Lower leg skin (tissue), 4 donors: Measurements from ENCODE around the gene FBXL3. TPM values are rescaled to one million over a fixed set of nuclear protein-coding genes. Genes with fewer than 3 reads are reported as not detected.
A peak's percentile ranks its signal among the peaks of the same experiment; 100 is the strongest.

Experiments
- DNase-seq, 2 donors: peaks; one replicate each; pipeline ENCODE4 v3.0.0-alpha.2; 2019; ENCODE audit warnings: low spot score in 2 of 2
- H3K4me3 ChIP-seq: fragments of 200-600 bp; sonication (generic); 2 replicates; pipeline ENCODE4 v1.5.1; 2017; ENCODE audit warnings: mild to moderate bottlenecking, low read depth; ENCODE audit not compliant: poor library complexity, severe bottlenecking
- CTCF ChIP-seq, 3 donors: fragments of 450-650 bp; IDR thresholded peaks; one replicate each; pipeline ENCODE4 v1.5.1; 2016; ENCODE audit warnings: antibody characterized with exemption in 3 of 3, mild to moderate bottlenecking in 3 of 3, moderate library complexity in 2 of 3
- POLR2A ChIP-seq, 2 donors: fragments of 450-650 bp; IDR thresholded peaks; one replicate each; pipeline ENCODE4 v1.6.1; 2016 to 2017; ENCODE audit warnings: antibody characterized with exemption in 2 of 2, mild to moderate bottlenecking in 1 of 2, moderate library complexity in 1 of 2
- WGBS, 2 donors: methylation state at CpG; one replicate each; pipeline ENCODE4 v1.1.5; 2018; 5-methylcytosine and 5-hydroxymethylcytosine counted together
- intact Hi-C: fragments of 100-400 bp; cut with DNase I; formaldehyde crosslinking; loops from one replicate; pipeline ENCODE4 v1.15.0; 2023; ENCODE audit warnings: low total_unique reads
- total RNA-seq, 4 donors: library from RNA; depleted of rRNA; stranded (reverse); fragments of >200 nt; gene quantifications; one replicate each; pipeline ENCODE4 v1.1.0, GENCODE V29; 2016

Gene FBXL3
- total RNA-seq, 4 donors from 2014 or later, result 82.1 to 114 (median 110) TPM

- no peak for TF ChIP-seq POLR2A (IDR thresholded peaks at IDR 0.05)
- no peak for TF ChIP-seq CTCF (IDR thresholded peaks at IDR 0.05)
Measured at GRCh38 chr13:77033717-77034302, 6.9 kb upstream of the FBXL3 start.

GRCh38 chr13:77031656-77032243, 4.8 kb upstream of the FBXL3 start:
- intact Hi-C loops, result no loop called here
- 82 to 85% methylated on average over 6 of the region's 6 CpGs for WGBS, 2 donors
- DNase-seq, result no peak
- no peak overlapping the region for H3K4me3 ChIP-seq
- no peak for TF ChIP-seq CTCF (IDR thresholded peaks at IDR 0.05)

More at GRCh38 chr13:77033717-77034302, 6.9 kb upstream of the FBXL3 start:
- H3K4me3 ChIP-seq, result no peak overlapping the region
- no peak for DNase-seq
- intact Hi-C loops, result no loop called here
- WGBS, 2 donors, result 86 to 88% methylated on average over 4 of the region's 4 CpGs

GRCh38 chr13:77029436-77029835, 2.5 kb upstream of the FBXL3 start:
- H3K4me3 ChIP-seq, result no peak overlapping the region
- 69 to 73% methylated on average over 1 of the region's 1 CpG for WGBS, 2 donors
- intact Hi-C loops, result no loop called here
- no peak for DNase-seq
- TF ChIP-seq POLR2A (IDR thresholded peaks at IDR 0.05) (no peak), CTCF (IDR thresholded peaks at IDR 0.05) (no peak)

- intact Hi-C loops, result no loop called here
Measured at GRCh38 chr13:77028202-77028601, 1.2 kb upstream of the FBXL3 start.

GRCh38 chr13:77026255-77026860, 601 bp downstream of the FBXL3 start:
- peak overlapping the region; percentile 83 for H3K4me3 ChIP-seq
- intact Hi-C loops, result no loop called here
- no peak for TF ChIP-seq CTCF (IDR thresholded peaks at IDR 0.05)
- TF ChIP-seq POLR2A (IDR thresholded peaks at IDR 0.05), result no peak
- DNase-seq, result peak; percentile 90 to 97
- 0 to 1% methylated on average over 15 to 22 of the region's 62 CpGs for WGBS, 2 donors

More at GRCh38 chr13:77028202-77028601, 1.2 kb upstream of the FBXL3 start:
- WGBS, 2 donors, result 37 to 50% methylated on average over 5 of the region's 5 CpGs
- DNase-seq, result no peak
- TF ChIP-seq POLR2A (IDR thresholded peaks at IDR 0.05) (no peak), CTCF (IDR thresholded peaks at IDR 0.05) (no peak)
- H3K4me3 ChIP-seq, result no peak overlapping the region
